GM18951 (cell line): Measurements from ENCODE around the gene FOXK1.
A peak's percentile ranks its signal among the peaks of the same experiment; 100 is the strongest.

Experiments
- POLR2A ChIP-seq: IDR thresholded peaks from 4 replicates; pipeline ENCODE4 v1.6.1; 2011; ENCODE audit warnings: mild to moderate bottlenecking; ENCODE audit not compliant: insufficient read length, insufficient read depth; ENCODE audit errors: extremely low read depth
- in situ Hi-C: fragments of 300-500 bp; cut with MboI; formaldehyde crosslinking; loops from one replicate; pipeline ENCODE4 v1.12.0; 2022; ENCODE audit warnings: low sequenced_read_pairs, mixed read lengths, inconsistent platforms; ENCODE audit not compliant: unreplicated experiment

FOXK1 gene

DNA sequence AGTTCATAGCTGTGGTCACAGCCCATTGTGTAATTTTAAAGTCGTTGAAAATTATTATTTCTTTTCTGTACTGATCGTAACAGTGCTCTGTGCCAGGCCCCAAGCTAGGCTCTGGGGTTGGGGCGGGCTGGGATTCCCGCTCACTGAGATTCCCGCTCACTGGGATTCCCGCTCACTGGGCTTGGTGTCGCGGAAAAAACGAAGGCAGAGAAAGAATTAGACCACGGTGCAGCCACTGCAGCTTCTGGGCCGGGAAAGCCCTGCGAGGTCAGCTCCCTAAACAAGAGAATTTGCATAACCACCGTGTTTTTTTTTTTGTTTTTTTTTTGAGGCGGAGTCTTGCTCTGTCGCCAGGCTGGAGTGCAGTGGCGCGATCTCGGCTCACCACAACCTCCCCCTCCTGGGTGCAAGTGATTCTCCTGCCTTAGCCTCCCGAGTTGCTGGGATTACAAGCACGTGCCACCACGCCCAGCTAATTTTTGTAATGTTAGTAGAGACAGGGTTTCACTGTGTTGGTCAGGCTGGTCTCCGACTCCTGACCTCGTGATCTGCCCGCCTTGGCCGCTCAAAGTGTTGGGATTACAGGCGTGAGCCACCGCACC, 31.2 kb downstream of the FOXK1 start:
- TF ChIP-seq POLR2A: no peak
- in situ Hi-C loops: no loop called here

DNA sequence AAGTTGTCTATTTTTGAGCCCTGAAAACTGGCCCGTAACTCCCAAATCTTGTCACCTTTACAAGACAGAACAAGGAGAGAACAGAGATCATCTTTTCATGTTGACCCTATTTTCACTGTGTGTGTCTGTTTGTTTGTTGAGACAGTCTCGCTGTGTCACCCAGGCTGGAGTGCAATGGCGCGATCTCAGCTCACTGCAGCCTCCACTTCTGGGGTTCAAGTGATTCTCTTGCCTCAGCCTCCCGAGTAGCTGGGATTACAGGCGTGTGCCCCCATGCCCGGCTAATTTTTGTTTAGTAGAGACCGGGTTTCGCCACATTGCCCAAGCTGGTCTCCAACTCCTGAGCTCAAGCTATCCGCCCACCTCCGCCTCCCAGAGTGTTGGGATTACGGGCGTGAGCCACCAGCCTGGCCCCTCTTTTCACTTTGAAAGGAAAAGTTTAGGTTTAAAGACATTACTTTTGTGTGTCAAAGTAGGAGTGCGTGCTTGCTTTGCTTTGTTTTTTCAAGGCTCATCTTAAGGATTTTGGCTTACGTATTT, 32.1 kb downstream of the FOXK1 start:
- no peak for TF ChIP-seq POLR2A
- in situ Hi-C loops: no loop called here

DNA sequence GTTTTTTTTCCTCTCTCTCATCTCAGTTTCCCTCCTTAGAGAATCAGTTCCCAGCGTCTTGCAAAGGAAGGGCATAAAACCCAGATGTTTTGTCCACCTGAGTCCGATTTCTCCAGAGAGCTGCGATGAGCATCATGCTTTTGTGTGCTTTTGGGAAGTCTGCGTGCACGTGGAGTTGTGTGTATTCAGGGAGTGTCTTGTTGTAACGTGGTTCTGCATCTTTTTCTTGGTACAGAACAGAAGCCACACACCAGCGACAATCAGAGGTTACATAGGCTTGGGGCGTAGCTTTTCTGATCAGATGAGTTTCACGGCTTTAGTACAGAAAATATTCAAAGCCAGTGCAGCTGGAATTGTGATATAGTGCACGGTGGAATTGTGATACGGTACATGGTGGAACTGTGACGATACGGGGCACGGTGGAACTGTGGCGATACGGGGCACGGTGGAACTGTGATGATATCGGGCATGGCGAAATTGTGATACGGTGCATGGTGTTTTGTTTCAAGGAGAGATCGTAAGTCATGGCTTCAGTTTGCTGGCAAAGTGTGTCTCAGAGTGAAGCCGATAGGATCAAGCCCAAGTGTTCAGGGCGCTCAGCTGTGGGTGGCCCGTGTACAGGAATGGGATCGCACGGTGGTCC, 32.8 kb downstream of the FOXK1 start:
- no peak for TF ChIP-seq POLR2A
- in situ Hi-C loops: no loop called here

DNA sequence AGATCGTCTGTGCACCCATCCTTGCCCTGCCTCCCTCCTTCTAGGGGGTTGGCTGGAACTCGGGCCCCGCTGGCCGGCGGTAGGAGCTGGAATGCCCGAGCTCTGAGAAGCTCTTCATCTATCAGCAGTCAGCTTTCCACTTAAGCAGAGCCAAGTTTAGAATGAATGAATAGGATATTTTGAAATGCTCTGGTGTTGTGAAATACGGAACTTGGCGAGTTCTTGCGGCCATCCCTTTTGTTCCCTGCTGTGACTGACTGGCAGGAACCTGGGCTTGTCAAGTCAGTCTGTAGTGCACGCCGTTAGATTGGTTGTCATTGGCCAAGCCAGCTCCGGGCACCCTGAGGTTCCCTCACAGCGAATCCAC, 33.3 kb downstream of the FOXK1 start:
- TF ChIP-seq POLR2A: no peak
- in situ Hi-C loops: no loop called here

DNA sequence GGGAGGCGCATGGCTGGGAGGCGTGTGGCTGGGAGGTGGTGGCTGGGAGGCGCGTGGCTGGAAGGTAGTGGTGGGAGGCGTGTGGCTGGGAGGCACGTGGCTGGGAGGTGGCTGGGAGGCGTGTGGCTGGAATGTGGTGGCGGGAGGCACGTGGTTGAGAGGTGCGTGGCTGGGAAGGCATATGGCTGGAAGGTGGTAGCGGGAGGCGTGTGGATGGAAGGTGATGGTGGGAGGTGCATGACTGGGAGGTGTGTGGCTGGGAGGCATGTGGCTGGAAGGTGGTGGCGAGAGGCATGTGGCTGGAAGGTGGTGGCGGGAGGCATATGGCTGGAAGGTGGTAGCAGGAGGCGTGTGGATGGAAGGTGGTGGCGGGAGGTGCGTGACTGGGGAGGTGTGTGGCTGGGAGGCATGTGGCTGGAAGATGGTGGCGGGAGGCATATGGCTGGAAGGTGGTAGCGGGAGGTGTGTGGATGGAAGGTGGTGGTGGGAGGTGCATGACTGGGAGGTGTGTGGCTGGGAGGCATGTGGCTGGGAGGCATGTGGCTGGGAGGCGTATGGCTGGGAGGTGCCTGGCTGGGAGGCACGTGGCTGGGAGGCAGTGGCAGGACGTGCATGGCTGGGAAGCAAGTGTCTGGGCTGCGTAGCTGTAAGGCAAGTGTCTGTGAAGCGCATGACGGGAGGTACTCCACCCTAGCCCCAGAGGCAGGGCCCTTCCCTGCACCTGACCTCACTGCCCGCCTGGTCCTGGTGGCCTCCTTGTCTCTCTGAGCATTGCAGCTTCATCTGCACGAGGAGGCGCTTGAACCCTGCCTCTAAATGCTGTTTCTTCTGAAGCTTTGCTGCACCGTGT, 35.1 kb downstream of the FOXK1 start:
- no peak for TF ChIP-seq POLR2A
- in situ Hi-C loops: no loop called here

DNA sequence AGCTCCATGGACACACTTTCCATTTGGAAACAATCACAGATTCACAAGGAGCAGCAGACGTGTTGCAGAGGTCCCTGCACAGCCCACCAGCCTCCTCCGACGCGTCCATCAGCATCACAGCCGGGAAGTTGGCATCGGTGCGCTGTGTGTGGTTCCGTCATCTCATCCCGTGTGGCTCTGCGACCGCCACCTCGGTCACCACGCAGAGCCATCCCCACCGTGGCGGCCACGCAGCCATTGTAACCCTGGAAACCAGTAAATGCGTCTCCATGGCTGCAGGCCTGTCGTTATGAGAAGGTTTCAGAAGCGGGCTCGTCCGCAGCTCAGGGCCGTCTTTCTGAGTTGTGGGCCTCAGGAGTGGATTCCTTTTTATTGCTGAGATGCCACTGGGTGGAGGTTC, 36.0 kb downstream of the FOXK1 start:
- in situ Hi-C loops: no loop called here

DNA sequence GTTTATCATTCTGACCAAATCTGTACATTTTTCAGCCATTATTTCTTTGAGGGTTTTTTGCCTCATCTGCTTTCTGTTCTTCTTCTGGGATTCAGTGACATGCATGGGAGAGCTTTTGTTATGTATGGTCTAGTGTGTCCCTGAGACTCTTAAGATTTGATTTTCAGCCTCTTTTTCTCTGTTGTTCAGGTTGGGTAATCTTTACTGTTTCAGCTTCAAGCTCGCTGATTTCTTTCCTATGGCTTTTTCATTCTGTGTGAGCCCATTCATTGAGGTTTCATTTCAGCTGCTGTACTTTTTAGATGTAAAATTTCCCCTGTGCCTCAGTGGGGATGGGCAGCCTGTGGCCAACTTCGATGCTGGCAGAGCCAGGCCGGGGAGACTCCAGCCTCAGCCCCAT, 38.1 kb downstream of the FOXK1 start:
- no peak for TF ChIP-seq POLR2A
- in situ Hi-C loops: no loop called here

More for the DNA sequence above, 36.0 kb downstream of the FOXK1 start:
- no peak for TF ChIP-seq POLR2A

DNA sequence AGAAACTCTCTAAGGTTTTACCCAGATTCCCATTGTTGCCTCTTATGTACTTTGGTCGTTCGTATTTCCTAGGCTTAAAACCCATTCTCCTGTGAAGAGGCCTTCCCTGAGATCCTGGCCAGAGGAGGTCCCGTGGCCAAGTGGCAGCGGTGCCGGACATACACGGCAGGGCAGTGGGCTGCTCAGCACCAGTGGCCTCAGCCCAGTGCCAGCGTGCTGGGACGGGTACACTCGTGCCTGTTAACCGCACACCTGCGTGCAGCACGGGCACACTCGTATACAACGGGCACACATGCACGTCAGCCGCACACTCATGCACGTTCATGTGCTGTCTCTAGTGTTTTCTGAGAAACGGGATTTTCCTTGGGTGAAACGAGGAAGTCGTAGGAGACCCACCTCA, 40.2 kb downstream of the FOXK1 start:
- in situ Hi-C loops: no loop called here
- no peak for TF ChIP-seq POLR2A

DNA sequence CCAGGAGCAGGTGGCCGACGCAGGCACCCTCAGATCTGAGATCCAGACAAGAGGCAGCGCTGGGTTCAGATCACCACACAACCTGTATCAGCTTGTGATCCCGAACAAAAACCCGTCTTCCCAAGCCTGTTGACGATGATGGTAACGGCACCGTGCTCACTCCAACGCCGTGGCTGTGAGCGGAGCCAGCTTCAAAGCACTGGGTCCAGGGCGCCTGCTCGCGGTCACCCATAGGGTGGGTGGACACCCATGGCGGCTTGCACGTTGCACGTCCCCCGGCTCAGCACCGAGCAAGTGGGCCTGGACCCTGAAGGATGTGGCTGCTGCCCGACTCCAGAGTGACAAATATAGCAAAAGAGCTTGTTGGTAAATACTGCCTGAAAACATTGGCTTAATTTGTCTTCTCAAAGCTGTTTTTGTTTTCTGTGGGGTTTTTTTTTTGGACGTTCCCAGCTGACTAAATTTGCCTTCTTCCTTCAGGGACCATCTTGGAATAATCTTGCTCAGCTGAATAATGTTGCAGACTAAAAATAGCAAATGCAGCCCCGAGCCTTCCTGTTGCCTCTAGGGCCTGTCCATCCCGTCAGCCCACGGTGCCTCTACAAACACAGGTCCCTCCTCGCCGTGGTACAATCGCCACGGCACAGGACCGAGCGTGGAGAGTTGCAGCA, 41.0 kb downstream of the FOXK1 start:
- in situ Hi-C loops: no loop called here
- no peak for TF ChIP-seq POLR2A

DNA sequence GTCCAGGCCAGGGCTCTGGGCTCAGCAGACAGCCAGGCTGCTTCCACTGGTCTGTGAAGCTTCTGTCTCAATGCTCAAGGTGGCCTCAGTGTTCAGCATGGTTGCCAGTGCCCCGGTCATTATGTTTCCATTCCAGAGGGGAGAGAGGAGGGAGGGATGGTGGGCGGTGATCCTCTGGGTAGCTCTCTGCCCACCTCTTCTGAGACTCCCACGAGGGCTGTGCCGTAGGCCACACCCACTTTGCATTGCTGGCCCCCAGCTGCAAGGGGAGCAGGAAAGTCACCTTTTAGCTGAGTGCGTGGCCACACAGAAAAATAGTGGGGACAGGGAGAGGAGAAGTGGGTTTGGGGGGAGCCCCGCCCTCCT, 42.5 kb downstream of the FOXK1 start:
- no peak for TF ChIP-seq POLR2A
- in situ Hi-C loops: no loop called here

DNA sequence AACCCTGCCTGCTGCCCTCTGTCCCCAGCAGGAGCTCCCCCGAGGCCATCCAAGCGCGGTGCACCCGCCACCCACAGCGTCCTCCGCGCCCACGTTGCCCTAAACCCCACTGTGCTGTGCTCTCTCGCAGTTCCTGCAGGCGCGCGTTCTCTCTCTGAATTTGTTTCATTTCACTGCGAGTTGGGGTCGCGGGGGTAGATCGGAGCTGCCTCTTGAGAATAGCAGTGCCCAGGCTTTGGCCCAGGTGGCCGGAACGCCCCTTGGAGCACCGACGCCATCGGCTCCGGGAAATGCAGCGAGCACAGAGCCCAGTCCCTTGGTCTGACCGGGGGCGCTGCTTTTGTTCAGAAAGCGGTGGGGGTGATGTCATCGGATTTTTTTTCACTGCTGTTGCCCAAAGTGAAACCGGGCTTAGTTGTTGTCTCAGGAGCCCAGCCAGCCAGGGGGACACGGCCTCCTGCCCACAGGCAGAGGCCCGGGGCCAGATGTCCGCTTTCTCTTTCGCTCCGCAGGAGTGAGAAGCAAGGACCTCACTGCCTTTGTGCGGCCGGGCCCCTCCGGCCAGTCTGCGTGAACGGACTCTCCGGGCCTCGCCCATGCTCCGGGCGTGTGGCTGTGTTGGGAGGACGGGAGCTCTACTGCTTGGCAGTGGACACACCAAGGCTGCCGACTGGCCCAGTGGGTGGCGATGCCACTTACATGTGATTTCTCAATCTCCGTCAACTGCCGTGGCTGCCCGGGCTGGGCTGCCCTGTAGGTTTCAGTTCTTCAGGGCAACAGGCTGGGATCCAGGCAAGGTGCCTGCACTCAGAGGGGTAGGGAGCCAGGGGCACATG, 43.1 kb downstream of the FOXK1 start:
- in situ Hi-C loops: no loop called here

DNA sequence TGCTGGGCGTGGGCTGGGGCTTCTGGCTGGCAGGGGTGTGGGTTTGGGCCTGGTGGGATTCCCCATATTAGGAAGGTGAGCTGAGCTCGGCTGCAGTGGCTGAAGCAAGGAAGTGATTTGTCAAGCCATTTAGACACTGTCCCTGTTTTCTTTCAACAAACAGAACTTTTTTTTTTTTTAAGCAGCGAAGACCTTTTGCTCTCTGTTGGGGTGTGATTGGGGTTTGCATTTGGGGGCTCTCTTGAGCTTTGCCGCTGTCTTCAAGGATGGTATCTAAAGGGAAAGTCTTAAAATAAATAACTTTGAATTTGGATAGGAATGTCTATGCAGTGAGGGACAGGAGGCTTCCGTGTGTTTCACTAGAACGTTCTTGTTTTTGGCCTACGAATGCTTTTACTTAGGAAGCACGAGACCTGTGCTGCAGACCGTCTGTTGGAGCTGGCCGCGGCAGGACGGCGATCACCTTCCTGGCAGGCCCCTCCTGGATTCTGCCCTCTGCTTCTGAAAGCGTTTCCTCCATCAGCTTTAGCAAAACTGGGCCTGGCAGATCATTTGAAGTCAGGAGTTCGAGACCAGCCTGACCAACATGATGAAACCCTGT, 43.9 kb downstream of the FOXK1 start:
- no peak for TF ChIP-seq POLR2A
- in situ Hi-C loops: no loop called here

More for the DNA sequence above, 43.1 kb downstream of the FOXK1 start:
- peak; percentile 50 for TF ChIP-seq POLR2A

DNA sequence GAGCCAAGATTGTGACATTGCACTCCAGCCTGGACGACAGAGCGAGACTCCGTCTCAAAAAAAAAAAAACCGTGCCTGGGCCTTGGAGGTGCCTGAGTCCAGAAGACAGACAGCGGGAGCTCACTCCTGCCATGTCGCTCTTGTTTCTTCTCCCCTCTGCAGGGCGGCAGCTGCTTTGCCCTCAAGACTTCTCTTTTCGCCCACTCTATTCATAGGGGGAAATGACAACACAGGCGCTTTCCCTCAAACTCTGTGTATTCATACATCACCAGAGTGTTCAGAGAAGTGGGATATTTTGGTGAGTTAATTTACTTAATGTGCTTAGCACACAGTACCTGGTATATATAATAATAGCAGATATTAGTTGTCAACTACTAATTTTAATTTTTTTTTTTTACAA, 44.5 kb downstream of the FOXK1 start:
- TF ChIP-seq POLR2A: no peak
- in situ Hi-C loops: no loop called here
